HL-60 (cell line): ENCODE measurements around the gene SASH1.

Experiments used
- CTCF ChIP-seq: IDR thresholded peaks from one replicate; pipeline ENCODE4 v1.5.1; 2011; ENCODE audit warnings: low read length, control low read depth, inconsistent platforms; ENCODE audit not compliant: insufficient read depth
- POLR2AphosphoS5 ChIP-seq: IDR thresholded peaks from 2 replicates; pipeline ENCODE4 v1.6.1; 2012; ENCODE audit warnings: low read depth
- REST ChIP-seq: IDR thresholded peaks from 2 replicates; pipeline ENCODE4 v1.6.1; 2012; ENCODE audit warnings: low read depth; ENCODE audit not compliant: insufficient replicate concordance

DNA sequence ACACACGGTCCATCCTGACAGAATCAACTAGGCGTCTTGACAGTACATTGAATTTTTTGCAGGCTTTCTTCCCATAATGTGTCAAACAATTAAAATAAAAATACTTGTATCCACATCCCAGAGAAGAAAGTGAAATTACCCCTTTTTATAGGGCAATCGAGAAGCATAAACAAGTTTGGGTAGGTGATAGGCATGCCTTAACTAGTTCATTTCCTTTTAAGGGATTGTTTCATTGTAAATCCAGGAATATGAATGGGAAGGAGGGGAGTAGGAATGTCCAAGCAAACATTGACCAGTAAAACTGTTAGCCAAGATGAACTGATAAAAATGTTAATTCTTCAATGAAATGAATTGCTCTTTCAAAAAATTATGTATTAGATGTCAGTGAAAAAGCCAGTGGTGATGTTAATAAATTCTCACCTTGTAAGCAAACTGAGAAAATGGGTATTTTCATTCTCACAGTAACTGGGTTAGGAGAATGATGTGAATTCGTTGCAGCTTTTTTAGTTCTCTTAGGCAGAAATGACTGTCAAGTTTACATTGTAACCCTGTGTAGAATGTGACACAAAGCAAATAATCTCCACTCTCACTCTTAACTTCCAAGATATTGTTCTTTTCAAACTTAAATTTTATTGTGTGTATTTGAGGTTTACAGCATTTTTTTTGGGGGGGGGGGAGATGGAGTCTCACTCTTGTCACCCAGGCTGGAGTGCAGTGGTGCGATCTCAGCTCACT lies 31.6 kb downstream of the SASH1 start:
- TF ChIP-seq CTCF (no peak), POLR2AphosphoS5 (no peak), REST (no peak)
